Subcutaneous abdominal adipose tissue (tissue), 5 donors: ENCODE measurements around the gene ELOVL6.
"Not testable (repeated sequence)": the region's sequence is repeated elsewhere in the genome, so short reads cannot be mapped to it uniquely, and the experiment has no call there.

Experiments used
- H3K27ac ChIP-seq: one replicate; pipeline ENCODE4 v1.7.0; 2013; ENCODE audit warnings: low read depth, mild to moderate bottlenecking, inconsistent platforms, low read length, moderate library complexity
- H3K27me3 ChIP-seq, 5 donors: one replicate each; pipeline ENCODE4 v1.7.0; 2013; ENCODE audit warnings: low read length in 5 of 5, inconsistent platforms in 1 of 5; ENCODE audit not compliant: control insufficient read depth in 5 of 5, insufficient read depth in 4 of 5
- H3K36me3 ChIP-seq, 5 donors: one replicate each; pipeline ENCODE4 v1.7.0; 2013; ENCODE audit warnings: low read length in 5 of 5; ENCODE audit not compliant: control insufficient read depth in 5 of 5, insufficient read depth in 5 of 5
- H3K4me1 ChIP-seq, 5 donors: one replicate each; pipeline ENCODE4 v1.7.0; 2013; ENCODE audit warnings: low read length in 5 of 5, mild to moderate bottlenecking in 3 of 5, moderate library complexity in 1 of 5; ENCODE audit not compliant: control insufficient read depth in 5 of 5, insufficient read depth in 5 of 5
- H3K4me3 ChIP-seq, 5 donors: one replicate each; pipeline ENCODE4 v1.7.0; 2013; ENCODE audit warnings: low read length in 5 of 5, low read depth in 1 of 5
- H3K9ac ChIP-seq, 5 donors: one replicate each; pipeline ENCODE4 v1.7.0; 2013; ENCODE audit warnings: low read length in 5 of 5, mild to moderate bottlenecking in 4 of 5, moderate library complexity in 3 of 5
- H3K9me3 ChIP-seq, 5 donors: one replicate each; pipeline ENCODE4 v1.7.0; 2013; ENCODE audit warnings: low read length in 5 of 5; ENCODE audit not compliant: control insufficient read depth in 5 of 5
- donor health status: healthy.
- donor health status: healthy.
- donor health status: healthy.
- donor health status: healthy.
- donor health status: healthy.

ELOVL6 gene

DNA sequence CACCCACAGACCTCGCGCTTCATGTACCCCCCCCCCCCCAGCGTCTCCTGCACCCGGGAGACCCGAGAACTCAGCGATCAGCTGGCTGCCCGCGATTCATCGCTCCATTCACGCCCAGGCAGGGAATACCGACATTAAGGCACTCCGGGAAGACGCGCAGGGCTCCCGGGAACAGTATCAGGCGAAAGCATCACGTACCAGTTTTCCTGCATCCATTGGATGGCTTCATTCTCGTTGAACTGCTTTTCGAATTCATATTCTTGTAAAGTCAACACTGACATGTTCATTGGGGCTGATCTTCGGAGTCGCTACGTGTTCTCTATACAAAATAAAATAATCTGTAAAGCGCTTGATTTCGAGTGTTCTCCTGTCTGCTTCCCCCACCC lies 373 bp downstream of the ELOVL6 start:
- Histone ChIP-seq H3K36me3 (no peaks in the 10 kb centered on the region), H3K9me3 (no peaks in the 10 kb centered on the region), H3K4me1 (peaks cover 0 to 40% (median 30%) of the 10 kb centered on the region in 5 donors), H3K4me3 (peak overlapping the region; percentile 87 to 96 (median 92)), H3K27me3 (no peaks in the 10 kb centered on the region), H3K9ac (peak overlapping the region; percentile 22 to 83 (median 77)), H3K27ac (peak overlapping the region; percentile 90)

DNA sequence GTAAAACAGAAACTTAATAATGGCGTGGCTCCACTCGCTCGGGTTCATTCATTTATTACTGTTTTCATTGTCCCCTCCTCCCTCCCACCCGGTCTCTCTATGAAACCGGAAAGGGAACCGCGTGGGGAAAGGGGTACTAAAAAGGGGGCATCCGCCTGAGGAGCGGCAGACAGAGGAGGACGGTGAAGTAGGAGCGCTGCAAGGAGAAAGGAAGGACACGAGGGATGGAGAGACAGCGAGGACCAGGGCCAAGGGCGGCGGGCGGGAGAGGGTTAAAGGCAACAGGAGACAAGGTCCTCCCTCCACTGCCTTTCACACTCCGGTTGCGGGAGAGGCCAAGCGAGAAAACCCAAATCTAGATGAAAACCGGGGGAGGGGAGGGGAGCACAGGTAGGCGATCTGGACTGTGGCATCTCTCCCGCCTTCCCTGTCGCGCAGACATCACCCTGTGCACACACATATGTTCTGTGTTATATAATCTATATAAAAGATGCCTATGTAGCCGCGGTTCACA lies 829 bp downstream of the ELOVL6 start:
- Histone ChIP-seq H3K9ac (peak overlapping the region; percentile 46 to 87 (median 78)), H3K27me3 (no peaks in the 10 kb centered on the region), H3K4me1 (peaks cover 0 to 44% (median 34%) of the 10 kb centered on the region in 5 donors), H3K27ac (peak overlapping the region; percentile 90), H3K9me3 (no peaks in the 10 kb centered on the region), H3K36me3 (no peaks in the 10 kb centered on the region), H3K4me3 (peak overlapping the region; percentile 87 to 96 (median 92))

DNA sequence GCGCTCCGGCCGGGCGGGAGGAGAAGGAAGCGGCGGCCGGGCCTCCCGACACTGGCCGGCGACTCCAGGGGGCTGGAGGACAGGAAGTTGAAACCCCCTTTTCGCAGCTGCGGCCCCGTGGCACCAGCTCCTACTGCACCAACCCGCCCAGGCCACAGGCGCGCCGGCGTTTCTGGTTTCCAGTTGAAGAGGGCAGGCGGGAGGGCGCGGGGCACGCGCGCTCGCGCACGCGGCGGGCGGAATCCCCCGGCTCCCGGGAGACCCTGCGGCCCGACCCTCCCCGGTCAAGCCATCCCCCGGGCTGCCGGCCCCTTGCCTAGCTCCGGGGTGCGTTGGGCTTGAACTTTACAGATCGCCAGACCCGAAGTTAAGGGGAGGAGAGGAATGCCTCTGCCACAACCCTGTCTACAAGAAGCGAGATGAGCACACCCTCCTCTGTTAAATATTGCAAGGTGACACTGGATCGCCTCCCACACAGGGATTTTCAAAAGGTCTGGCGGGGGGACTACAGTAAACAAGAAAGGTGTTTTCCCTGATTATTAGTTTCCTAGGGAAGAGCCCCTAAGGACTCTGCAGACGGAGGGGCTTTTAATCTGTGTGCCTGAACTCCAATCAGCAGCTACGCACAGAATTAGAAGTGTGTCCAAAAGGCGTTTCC lies 1.4 kb downstream of the ELOVL6 start:
- Histone ChIP-seq H3K27ac (peak overlapping the region; percentile 90), H3K4me1 (peaks cover 0 to 47% (median 34%) of the 10 kb centered on the region in 5 donors)

DNA sequence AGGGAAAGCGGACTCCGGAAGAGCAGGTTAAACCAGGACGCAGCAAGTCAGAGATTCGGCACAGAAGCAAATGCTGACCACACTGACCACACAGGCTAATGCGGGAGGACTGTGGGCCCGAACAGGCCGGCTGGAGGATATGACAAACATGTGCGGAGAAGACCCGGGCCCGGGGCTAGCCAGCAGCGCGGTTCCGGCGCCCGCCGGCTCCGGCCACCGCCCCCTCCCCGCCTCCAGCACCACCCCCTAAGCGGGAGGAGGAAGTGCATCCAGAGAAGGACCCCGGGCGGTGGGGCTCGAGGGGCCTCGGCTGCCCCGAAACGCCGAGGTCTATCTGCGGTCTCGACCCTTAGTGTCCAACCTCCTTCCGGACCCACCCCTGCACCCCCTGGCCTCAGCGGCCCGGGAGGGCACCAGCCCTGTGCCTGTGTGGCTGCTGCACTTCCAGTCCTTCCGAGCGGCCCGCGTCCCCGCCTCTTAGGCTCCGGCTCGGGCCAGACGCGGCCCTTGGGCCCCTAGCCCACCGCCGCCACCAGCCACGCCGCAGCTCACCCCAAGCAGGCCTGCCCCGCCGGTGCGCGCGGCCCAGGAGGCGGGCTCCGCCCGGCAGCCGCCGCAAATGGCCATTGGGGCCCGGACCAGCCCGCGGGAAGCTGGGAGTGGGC lies 2.1 kb downstream of the ELOVL6 start:
- H3K27me3 ChIP-seq = no peaks in the 10 kb centered on the region
- H3K9ac ChIP-seq = peak overlapping the region; percentile 46 to 87 (median 83)
- peak overlapping the region; percentile 90 for H3K27ac ChIP-seq
- peaks cover 0 to 47% (median 34%) of the 10 kb centered on the region in 5 donors for H3K4me1 ChIP-seq
- no peaks in the 10 kb centered on the region for H3K9me3 ChIP-seq
- peak overlapping the region; percentile 87 to 97 (median 92) for H3K4me3 ChIP-seq
- H3K36me3 ChIP-seq = no peaks in the 10 kb centered on the region

More for the DNA sequence above, 1.4 kb downstream of the ELOVL6 start:
- Histone ChIP-seq H3K4me3 (peak overlapping the region; percentile 87 to 96 (median 92)), H3K9ac (peak overlapping the region; percentile 46 to 87 (median 78)), H3K36me3 (no peaks in the 10 kb centered on the region), H3K9me3 (no peaks in the 10 kb centered on the region), H3K27me3 (no peaks in the 10 kb centered on the region)

DNA sequence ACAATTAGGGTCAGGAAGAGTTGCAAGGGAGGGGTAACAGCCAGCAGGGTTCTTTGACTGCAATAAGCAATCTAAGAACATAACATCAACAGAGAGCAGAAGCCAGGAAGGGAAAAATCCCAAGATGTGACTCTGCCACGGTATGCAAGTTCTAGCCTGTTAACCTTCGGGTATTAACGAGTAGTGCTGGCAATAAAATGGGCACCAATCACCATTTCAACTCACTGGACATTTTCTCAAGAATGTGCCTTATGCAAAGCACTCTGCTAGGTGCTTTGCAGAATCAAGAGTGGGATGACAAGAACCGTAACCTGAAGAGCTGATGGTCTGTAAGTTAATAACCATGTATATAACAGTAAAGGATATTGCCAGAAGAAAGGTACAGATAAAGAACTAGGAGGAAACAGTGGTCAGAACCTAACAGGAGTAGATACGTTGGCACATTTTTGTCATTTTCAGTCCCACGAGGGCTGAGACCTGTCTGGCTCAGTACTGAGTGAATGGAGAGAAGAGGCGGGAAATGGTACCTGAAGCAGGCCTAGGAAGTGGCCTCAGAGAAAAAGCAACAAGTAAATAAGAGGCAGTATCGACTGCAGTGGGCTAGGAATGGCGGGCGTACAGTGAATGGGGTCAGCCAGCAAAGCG lies 2.7 kb downstream of the ELOVL6 start:
- H3K4me1 ChIP-seq = peaks cover 0 to 47% (median 34%) of the 10 kb centered on the region in 5 donors
- H3K27ac ChIP-seq = peak overlapping the region; percentile 90
- H3K36me3 ChIP-seq = no peaks in the 10 kb centered on the region
- no peaks in the 10 kb centered on the region for H3K27me3 ChIP-seq
- H3K9ac ChIP-seq = peak overlapping the region; percentile 46 to 87 (median 83)
- H3K4me3 ChIP-seq = peak overlapping the region; percentile 87 to 97 (median 92)
- no peaks in the 10 kb centered on the region for H3K9me3 ChIP-seq

DNA sequence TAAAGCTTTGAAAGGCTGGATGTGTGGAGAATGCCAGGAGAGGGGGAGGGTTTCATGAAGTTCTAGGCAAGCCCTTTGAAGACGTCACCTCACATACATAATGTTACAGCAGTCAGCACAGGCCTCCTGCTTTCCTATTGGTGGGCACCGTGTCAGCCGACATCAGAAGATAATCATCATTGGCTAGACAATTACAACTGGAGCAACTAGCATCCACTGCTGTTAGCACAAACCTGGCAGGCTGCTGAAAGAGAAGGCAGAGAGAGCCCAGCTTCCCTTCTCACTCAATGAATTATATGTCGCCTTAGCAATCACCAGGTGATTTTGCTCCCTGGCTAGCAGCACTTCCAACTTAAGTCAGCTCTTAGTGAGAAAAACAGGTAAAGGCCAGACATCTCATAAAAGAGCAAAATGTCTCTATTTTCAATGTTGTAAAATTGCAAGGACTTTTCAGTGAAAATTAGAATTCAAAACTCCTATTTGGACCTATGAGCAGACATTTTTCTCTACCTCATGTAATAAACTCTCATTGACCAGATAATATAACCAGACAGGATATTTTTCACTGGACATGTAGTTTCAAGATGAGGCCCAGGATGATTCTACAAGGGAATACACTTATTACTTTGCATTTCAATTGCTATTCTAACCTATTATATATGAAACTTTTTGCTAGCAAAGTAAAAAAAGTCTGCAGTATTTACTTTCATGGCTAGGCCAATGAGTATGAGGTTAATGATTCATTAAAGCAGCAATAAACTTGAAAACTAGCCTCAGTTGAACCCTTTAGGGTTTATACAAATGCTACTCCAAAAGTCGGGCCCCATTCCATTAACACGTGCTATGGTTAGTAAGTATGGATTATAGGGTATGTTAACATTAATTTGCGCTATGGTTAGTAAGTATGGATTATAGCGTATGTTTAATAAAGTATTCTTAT lies 4.3 kb downstream of the ELOVL6 start:
- Histone ChIP-seq H3K4me1 (peaks cover 0 to 48% (median 32%) of the 10 kb centered on the region in 5 donors), H3K36me3 (no peaks in the 10 kb centered on the region), H3K9ac (peak overlapping the region in 1 of 5 donors; percentile 10), H3K27me3 (no peaks in the 10 kb centered on the region), H3K9me3 (no peaks in the 10 kb centered on the region), H3K27ac (peak overlapping the region; percentile 55), H3K4me3 (no peak overlapping the region)

DNA sequence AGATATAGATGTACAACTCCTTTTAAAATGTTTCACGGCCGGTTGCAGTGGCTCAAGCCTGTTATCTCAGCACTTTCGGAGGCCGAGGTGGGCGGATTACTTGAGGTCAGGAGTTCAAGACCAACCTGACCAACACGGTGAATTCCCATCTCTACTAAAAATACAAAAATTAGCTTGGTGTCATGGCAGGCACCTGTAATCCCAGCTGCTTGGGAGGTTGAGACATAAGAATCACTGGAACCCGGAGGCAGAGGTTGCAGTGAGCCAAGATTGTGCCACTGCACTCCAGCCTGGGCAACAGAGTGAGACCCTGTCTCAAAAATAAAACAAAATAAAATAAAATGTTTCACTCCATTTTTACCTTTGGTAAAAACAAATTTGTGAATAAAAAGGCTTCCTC lies 5.1 kb downstream of the ELOVL6 start:
- peak overlapping the region; percentile 55 for H3K27ac ChIP-seq
- H3K4me1 ChIP-seq = peaks cover 0 to 42% (median 24%) of the 10 kb centered on the region in 5 donors
- H3K27me3 ChIP-seq, H3K9me3 ChIP-seq, H3K4me3 ChIP-seq, H3K36me3 ChIP-seq: not testable (repeated sequence)
- H3K9ac ChIP-seq = peak overlapping the region in 1 of 5 donors; percentile 10

DNA sequence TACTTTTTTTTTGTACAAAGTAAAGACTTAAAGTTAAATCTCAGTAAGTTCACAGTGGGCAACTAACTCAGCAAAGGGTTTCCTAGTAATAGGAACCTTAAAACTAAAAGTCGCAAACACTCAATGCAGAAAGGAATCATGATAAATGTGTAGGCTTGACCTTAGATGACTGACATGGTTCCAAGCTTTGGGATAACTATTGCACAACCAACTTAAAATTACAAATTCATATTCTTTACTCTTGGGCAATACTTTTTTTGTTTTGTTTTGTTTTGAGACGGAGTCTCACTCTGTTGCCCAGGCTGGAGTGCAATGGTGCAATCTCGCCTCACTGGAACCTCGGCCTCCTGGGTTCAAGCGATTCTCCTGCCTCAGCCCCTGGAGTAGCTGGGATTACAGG lies 8.2 kb downstream of the ELOVL6 start:
- Histone ChIP-seq H3K4me3 (no peak overlapping the region), H3K36me3 (no peaks in the 10 kb centered on the region), H3K4me1 (peaks cover 0 to 25% (median 0%) of the 10 kb centered on the region in 5 donors)

DNA sequence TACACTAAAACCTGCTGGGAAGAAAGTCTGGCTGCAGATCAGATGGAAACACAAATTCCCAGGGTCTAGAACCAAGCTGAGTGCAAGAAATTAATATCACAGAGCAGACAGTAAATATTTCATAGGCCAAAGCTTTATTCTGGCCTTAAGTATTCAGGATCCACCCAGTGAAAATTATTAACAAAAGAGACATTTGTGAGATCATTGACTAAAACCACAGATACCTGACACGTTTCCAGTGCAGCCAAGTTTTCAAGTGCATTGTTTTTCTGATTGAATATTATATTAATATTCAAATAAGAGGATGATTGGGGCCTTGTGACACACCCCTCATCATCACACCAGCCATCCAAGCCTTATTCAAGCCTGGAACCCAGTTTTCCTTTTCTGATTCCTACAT lies 10.3 kb downstream of the ELOVL6 start:
- no peaks in the 10 kb centered on the region for H3K27me3 ChIP-seq
- peaks cover 0 to 25% (median 0%) of the 10 kb centered on the region in 5 donors for H3K4me1 ChIP-seq
- H3K4me3 ChIP-seq = no peak overlapping the region
- H3K9ac ChIP-seq = no peak overlapping the region
- H3K9me3 ChIP-seq = no peaks in the 10 kb centered on the region
- H3K27ac ChIP-seq = peak overlapping the region; percentile 18
- H3K36me3 ChIP-seq = no peaks in the 10 kb centered on the region

More for the DNA sequence above, 8.2 kb downstream of the ELOVL6 start:
- Histone ChIP-seq H3K27ac (peak overlapping the region; percentile 48), H3K9ac (no peak overlapping the region), H3K9me3 (no peaks in the 10 kb centered on the region), H3K27me3 (no peaks in the 10 kb centered on the region)
